ENCODE data around the gene ARAP2. TPM values are rescaled to one million over a fixed set of nuclear protein-coding genes. Genes with fewer than 3 reads are reported as not detected.

Gene ARAP2
- total and polyA plus RNA-seq, 2 donors (not counting 3 experiments of a cell fraction or from before 2014, with no cell fraction given) = not detected

DNA sequence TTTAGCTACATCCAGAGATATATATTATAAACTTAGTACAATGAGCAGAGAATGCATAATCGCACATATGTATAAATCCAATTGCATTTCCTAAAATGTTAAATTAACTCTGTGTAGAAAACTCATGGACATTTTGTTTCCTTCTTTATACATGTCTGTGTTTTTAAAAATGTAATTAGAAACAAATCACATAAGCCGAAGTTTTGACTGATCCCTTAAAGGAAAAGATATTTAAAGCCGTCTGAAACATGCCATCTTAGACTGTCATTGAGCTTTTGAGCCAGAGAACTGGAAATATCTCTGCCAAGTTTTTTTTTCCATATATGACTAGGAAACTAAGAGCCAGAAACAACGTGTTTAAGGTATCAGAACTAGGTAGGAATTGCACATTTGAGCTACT lies 107.0 kb downstream of the ARAP2 start:
- Histone ChIP-seq H3K36me3 (ENCODE audit: control insufficient read depth in 2 of 2, extremely low read depth in 1 of 2, insufficient read depth in 2 of 2, low read length in 2 of 2) (no peaks in the 10 kb centered on the region), H3K9me1 (replicated peaks; ENCODE audit: control insufficient read depth, extremely low read depth, insufficient read depth, low read length) (no peaks in the 10 kb centered on the region), H3K9ac (replicated peaks; ENCODE audit: extremely low read depth, insufficient read depth, low read length) (no peak overlapping the region), H3K79me2 (ENCODE audit: control insufficient read depth, insufficient read depth, low read length) (no peaks in the 10 kb centered on the region), H3K9me3 (replicated peaks; ENCODE audit: control insufficient read depth, insufficient read depth, low read length) (no peaks in the 10 kb centered on the region), H3K27ac (ENCODE audit: insufficient read depth, low read depth, low read length) (no peak overlapping the region), H4K20me1 (replicated peaks; ENCODE audit: control insufficient read depth, extremely low read depth, insufficient read depth, low read length) (no peaks in the 10 kb centered on the region), H2AFZ (ENCODE audit: low read depth, low read length) (no peak overlapping the region), H3K4me3 (replicated peaks in 1 of 3; ENCODE audit: insufficient read depth in 1 of 3, low read depth in 1 of 3, low read length in 3 of 3) (no peak overlapping the region), H3K4me1 (ENCODE audit: control insufficient read depth, extremely low read depth, insufficient read depth, low read length) (no peaks in the 10 kb centered on the region), H3K4me2 (ENCODE audit: insufficient read depth, low read length) (no peak overlapping the region), H3K27me3 (ENCODE audit: control insufficient read depth in 2 of 2, insufficient read depth in 2 of 2, low read length in 2 of 2) (no peaks in the 10 kb centered on the region)
- dilution Hi-C loops (cut with MboI; ENCODE audit: extremely low pct_ligation_motif_present, low sequenced_read_pairs) (no loop called here), intact Hi-C loops (cut with micrococcal nuclease) (no loop called here)
- no TSS peak for BruUV-seq (replicated peaks)
- ChIA-PET POLR2A (no interaction called here), CTCF (no interaction called here)
- FAIRE-seq = no peak
- no peak for DNase-seq (ENCODE audit: low read depth, low spot score)
- TF ChIP-seq JUN (IDR thresholded peaks at IDR 0.05; ENCODE audit: borderline replicate concordance, insufficient read depth, insufficient read length, low read depth) = no peak
- TF ChIP-seq, protein P1, sequence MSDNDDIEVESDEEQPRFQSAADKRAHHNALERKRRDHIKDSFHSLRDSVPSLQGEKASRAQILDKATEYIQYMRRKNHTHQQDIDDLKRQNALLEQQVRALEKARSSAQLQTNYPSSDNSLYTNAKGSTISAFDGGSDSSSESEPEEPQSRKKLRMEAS (IDR thresholded peaks at IDR 0.05; ENCODE audit: insufficient read depth, insufficient read length) = no peak
- no peak for TF ChIP-seq GATA2 (IDR thresholded peaks at IDR 0.05; ENCODE audit: insufficient read depth, insufficient read length, low read depth, low read length)
- TF ChIP-seq, protein P2, sequence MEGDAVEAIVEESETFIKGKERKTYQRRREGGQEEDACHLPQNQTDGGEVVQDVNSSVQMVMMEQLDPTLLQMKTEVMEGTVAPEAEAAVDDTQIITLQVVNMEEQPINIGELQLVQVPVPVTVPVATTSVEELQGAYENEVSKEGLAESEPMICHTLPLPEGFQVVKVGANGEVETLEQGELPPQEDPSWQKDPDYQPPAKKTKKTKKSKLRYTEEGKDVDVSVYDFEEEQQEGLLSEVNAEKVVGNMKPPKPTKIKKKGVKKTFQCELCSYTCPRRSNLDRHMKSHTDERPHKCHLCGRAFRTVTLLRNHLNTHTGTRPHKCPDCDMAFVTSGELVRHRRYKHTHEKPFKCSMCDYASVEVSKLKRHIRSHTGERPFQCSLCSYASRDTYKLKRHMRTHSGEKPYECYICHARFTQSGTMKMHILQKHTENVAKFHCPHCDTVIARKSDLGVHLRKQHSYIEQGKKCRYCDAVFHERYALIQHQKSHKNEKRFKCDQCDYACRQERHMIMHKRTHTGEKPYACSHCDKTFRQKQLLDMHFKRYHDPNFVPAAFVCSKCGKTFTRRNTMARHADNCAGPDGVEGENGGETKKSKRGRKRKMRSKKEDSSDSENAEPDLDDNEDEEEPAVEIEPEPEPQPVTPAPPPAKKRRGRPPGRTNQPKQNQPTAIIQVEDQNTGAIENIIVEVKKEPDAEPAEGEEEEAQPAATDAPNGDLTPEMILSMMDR (IDR thresholded peaks at IDR 0.05; ENCODE audit: extremely low read depth in 1 of 2, insufficient read depth in 1 of 2, low read depth in 1 of 2, low read length in 2 of 2) = no peak
- TF ChIP-seq POLR2A (IDR thresholded peaks at IDR 0.05; ENCODE audit: low read depth, low read length) = no peak
- TF ChIP-seq EZH2 (IDR thresholded peaks at IDR 0.05; ENCODE audit: borderline replicate concordance, low read depth, low read length, severe bottlenecking) = no peak

DNA sequence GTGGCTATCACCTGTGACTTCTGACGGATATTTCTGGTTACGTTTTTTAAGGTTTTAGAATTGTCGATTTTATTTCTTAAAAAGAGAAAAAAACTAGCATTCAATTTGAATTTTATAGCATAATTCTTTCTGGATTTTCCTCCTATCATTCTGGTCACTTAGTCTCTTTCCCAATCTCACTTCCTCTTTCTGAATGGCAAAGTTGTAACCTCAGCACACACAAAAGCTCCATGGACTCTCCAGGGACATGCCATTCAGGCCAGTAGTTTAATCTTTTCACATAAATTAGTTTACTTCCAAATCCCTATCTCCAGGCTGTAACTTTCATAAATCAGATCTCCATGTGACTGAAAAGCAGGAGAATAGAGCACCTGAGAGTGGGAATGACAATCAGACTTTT lies 110.7 kb downstream of the ARAP2 start:
- Histone ChIP-seq H3K36me3 (ENCODE audit: control insufficient read depth in 2 of 2, extremely low read depth in 1 of 2, insufficient read depth in 2 of 2, low read length in 2 of 2) (no peaks in the 10 kb centered on the region), H3K4me3 (replicated peaks in 1 of 3; ENCODE audit: insufficient read depth in 1 of 3, low read depth in 1 of 3, low read length in 3 of 3) (no peak overlapping the region), H3K9ac (replicated peaks; ENCODE audit: extremely low read depth, insufficient read depth, low read length) (no peak overlapping the region), H3K79me2 (ENCODE audit: control insufficient read depth, insufficient read depth, low read length) (no peaks in the 10 kb centered on the region), H3K9me3 (replicated peaks; ENCODE audit: control insufficient read depth, insufficient read depth, low read length) (no peaks in the 10 kb centered on the region), H4K20me1 (replicated peaks; ENCODE audit: control insufficient read depth, extremely low read depth, insufficient read depth, low read length) (no peaks in the 10 kb centered on the region), H3K27ac (ENCODE audit: insufficient read depth, low read depth, low read length) (no peak overlapping the region), H2AFZ (ENCODE audit: low read depth, low read length) (no peak overlapping the region), H3K9me1 (replicated peaks; ENCODE audit: control insufficient read depth, extremely low read depth, insufficient read depth, low read length) (no peaks in the 10 kb centered on the region), H3K27me3 (ENCODE audit: control insufficient read depth in 2 of 2, insufficient read depth in 2 of 2, low read length in 2 of 2) (no peaks in the 10 kb centered on the region), H3K4me1 (ENCODE audit: control insufficient read depth, extremely low read depth, insufficient read depth, low read length) (no peaks in the 10 kb centered on the region), H3K4me2 (ENCODE audit: insufficient read depth, low read length) (no peak overlapping the region)
- no peak for FAIRE-seq
- ChIA-PET CTCF (no interaction called here), POLR2A (no interaction called here)
- no peak for DNase-seq (ENCODE audit: low read depth, low spot score)
- intact Hi-C loops (cut with micrococcal nuclease) (no loop called here), dilution Hi-C loops (cut with MboI; ENCODE audit: extremely low pct_ligation_motif_present, low sequenced_read_pairs) (no loop called here)
- TF ChIP-seq MYC (IDR thresholded peaks at IDR 0.05; ENCODE audit: low read depth, low read length) (no peak), EZH2 (IDR thresholded peaks at IDR 0.05; ENCODE audit: borderline replicate concordance, low read depth, low read length, severe bottlenecking) (no peak), FOS (IDR thresholded peaks at IDR 0.05; ENCODE audit: borderline replicate concordance, insufficient read depth, low read length) (no peak), JUN (IDR thresholded peaks at IDR 0.05; ENCODE audit: borderline replicate concordance, insufficient read depth, insufficient read length, low read depth) (no peak), GATA2 (IDR thresholded peaks at IDR 0.05; ENCODE audit: insufficient read depth, insufficient read length, low read depth, low read length) (no peak), POLR2AphosphoS5 (IDR thresholded peaks at IDR 0.05; ENCODE audit: insufficient read depth, low read depth, low read length) (no peak), POLR2A (IDR thresholded peaks at IDR 0.05; ENCODE audit: low read depth, low read length) (no peak)
- TF ChIP-seq, protein P1 (IDR thresholded peaks at IDR 0.05; ENCODE audit: insufficient read depth, insufficient read length) = no peak
- TF ChIP-seq, protein P2 (IDR thresholded peaks at IDR 0.05; ENCODE audit: extremely low read depth in 1 of 2, insufficient read depth in 1 of 2, low read depth in 1 of 2, low read length in 2 of 2) = no peak
- BruUV-seq (replicated peaks) = no TSS peak

Measured in endothelial cell of umbilical vein (primary cell).